Osteocyte (in vitro differentiated cells): Measurements from ENCODE around the gene EHD3. TPM values are rescaled to one million over a fixed set of nuclear protein-coding genes. Genes with fewer than 3 reads are reported as not detected.

Source experiments
- DNase-seq: peaks from one replicate; pipeline ENCODE4 v3.0.0; 2021; ENCODE audit warnings: mixed read lengths; ENCODE audit not compliant: unreplicated experiment; ENCODE audit errors: extremely low spot score
- H3K27ac Mint-ChIP-seq: one replicate; pipeline ENCODE4 v1.8.0; 2021; ENCODE audit warnings: mild to moderate bottlenecking, mixed read lengths; ENCODE audit not compliant: unreplicated experiment
- H3K27me3 Mint-ChIP-seq: one replicate; pipeline ENCODE4 v1.8.0; 2021; ENCODE audit warnings: mixed read lengths; ENCODE audit not compliant: unreplicated experiment
- H3K36me3 Mint-ChIP-seq: one replicate; pipeline ENCODE4 v1.8.0; 2021; ENCODE audit warnings: mixed read lengths; ENCODE audit not compliant: unreplicated experiment
- H3K4me1 Mint-ChIP-seq: one replicate; pipeline ENCODE4 v1.8.0; 2021; ENCODE audit warnings: mixed read lengths; ENCODE audit not compliant: unreplicated experiment
- H3K4me3 Mint-ChIP-seq: one replicate; pipeline ENCODE4 v1.8.0; 2021; ENCODE audit warnings: mild to moderate bottlenecking, moderate library complexity, mixed read lengths; ENCODE audit not compliant: unreplicated experiment
- H3K9me3 Mint-ChIP-seq: one replicate; pipeline ENCODE4 v1.8.0; 2021; ENCODE audit warnings: mixed read lengths; ENCODE audit not compliant: unreplicated experiment
- total RNA-seq: library from RNA; stranded (reverse); gene quantifications from 2 replicates; pipeline ENCODE4 v1.2.1, GENCODE V29; 2021
- TF ChIP-seq, protein P1 (sequence below): fragments of 200-600 bp; sonication (generic); IDR thresholded peaks from 2 replicates; pipeline ENCODE4 v1.5.0; 2021; ENCODE audit warnings: antibody characterized with exemption, mild to moderate bottlenecking, moderate library complexity

EHD3 gene
- total RNA-seq, 1 donor from 2014 or later = 25.9 TPM

DNA sequence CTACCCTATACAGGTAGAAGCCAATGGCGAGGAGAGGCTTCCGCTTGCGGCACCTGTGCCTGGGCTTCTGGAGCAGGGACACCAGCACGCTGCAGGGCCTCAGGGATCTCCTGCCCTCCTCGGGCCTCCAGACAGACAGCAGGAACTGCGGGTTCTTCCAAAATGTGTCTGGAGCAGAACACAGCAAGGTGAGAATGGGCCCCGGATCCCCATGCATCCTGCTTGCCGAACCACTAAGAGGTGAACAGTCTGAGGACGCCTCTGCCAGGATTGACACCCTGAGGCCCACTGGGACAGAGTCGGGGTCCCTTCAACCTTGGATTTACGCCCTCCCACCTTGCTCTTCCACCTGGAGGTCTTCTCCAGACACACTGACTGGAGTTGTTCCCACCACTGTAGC lies 42.0 kb upstream of the EHD3 start:
- Mint-ChIP-seq H3K4me3 (no peak overlapping the region), H3K4me1 (no peaks in the 10 kb centered on the region), H3K27ac (no peak overlapping the region), H3K9me3 (no peaks in the 10 kb centered on the region), H3K36me3 (no peaks in the 10 kb centered on the region), H3K27me3 (peaks cover 22% of the 10 kb centered on the region)
- DNase-seq = peak; percentile 75
- TF ChIP-seq, protein P1, sequence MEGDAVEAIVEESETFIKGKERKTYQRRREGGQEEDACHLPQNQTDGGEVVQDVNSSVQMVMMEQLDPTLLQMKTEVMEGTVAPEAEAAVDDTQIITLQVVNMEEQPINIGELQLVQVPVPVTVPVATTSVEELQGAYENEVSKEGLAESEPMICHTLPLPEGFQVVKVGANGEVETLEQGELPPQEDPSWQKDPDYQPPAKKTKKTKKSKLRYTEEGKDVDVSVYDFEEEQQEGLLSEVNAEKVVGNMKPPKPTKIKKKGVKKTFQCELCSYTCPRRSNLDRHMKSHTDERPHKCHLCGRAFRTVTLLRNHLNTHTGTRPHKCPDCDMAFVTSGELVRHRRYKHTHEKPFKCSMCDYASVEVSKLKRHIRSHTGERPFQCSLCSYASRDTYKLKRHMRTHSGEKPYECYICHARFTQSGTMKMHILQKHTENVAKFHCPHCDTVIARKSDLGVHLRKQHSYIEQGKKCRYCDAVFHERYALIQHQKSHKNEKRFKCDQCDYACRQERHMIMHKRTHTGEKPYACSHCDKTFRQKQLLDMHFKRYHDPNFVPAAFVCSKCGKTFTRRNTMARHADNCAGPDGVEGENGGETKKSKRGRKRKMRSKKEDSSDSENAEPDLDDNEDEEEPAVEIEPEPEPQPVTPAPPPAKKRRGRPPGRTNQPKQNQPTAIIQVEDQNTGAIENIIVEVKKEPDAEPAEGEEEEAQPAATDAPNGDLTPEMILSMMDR = no peak

DNA sequence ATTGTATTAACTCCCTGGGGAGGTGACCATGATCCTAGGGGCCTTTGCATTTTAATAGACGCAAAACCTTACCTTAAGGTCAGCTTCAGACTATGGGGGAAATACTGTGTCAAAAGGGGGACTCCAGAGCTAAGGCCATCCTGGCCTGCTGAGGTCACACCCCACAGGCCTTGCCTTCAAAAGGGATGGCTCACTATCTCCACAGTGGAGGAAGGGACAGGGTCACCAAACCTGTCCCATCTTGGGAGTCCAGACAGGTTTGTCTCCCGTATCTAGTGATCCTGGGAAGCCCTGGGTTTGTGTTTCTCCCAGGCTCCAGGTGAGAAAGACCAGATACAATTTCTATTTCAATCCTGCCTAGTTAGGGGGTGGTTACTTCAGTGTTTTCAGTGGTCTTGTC lies 41.6 kb upstream of the EHD3 start:
- H3K4me3 Mint-ChIP-seq = no peak overlapping the region
- TF ChIP-seq, protein P1 = no peak
- H3K9me3 Mint-ChIP-seq = no peaks in the 10 kb centered on the region
- no peaks in the 10 kb centered on the region for H3K36me3 Mint-ChIP-seq
- peak; percentile 62 for DNase-seq
- H3K27me3 Mint-ChIP-seq = peaks cover 22% of the 10 kb centered on the region
- H3K4me1 Mint-ChIP-seq = no peaks in the 10 kb centered on the region
- H3K27ac Mint-ChIP-seq = no peak overlapping the region

DNA sequence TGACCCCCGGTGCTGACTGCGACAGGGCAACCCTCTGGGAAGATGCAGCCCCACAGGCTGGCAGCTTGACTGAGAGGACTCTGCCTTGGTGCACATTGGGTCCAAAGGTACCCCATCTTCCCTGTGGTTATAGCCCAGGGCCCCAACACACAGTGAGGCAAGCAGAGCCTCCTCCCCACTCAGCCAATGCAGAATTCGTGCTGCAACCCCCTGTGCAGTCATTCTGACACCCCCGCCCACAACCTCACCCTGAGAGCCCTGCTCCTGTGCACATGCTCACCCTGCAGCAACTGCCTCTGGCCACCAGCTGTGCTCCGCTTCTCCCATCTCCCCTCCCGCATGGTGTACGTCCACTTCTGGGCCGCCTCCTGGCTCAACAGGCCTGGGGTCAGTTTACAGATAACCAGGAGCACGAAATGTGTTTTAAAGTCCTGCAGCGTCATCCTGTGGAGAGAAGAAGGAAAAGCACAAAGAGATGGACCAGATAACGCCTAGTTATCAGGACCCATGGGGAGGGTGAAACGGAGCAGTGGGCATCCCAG lies 41.0 kb upstream of the EHD3 start:
- peak; percentile 69 for DNase-seq
- H3K27ac Mint-ChIP-seq = no peak overlapping the region

DNA sequence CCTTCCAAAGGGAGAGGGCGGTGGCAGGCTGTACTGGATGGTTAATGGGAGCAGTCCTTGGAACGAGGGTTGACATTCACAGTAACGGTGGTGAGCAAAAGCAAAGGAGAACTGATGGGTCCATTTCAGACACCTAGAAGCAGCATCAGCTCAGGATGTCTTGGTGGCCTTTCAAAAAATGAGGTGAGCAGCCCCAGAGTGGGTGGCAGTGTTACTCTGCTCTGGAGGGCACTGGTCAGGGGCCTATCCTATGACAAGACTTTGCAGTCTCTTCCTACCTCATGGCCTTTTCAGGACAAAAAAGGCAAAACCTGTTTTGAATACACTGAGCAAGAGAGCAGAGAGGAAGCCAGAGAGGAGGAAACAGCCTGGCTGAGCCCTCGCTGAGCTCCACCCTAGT lies 40.1 kb upstream of the EHD3 start:
- Mint-ChIP-seq H3K4me3 (no peak overlapping the region), H3K27me3 (peaks cover 12% of the 10 kb centered on the region), H3K4me1 (no peaks in the 10 kb centered on the region), H3K36me3 (no peaks in the 10 kb centered on the region), H3K9me3 (peaks cover 2% of the 10 kb centered on the region), H3K27ac (no peak overlapping the region)
- DNase-seq = peak; percentile 46
- TF ChIP-seq, protein P1 = no peak

More for the DNA sequence above, 41.0 kb upstream of the EHD3 start:
- TF ChIP-seq, protein P1 = no peak
- Mint-ChIP-seq H3K4me3 (no peak overlapping the region), H3K9me3 (no peaks in the 10 kb centered on the region), H3K27me3 (peaks cover 17% of the 10 kb centered on the region), H3K4me1 (no peaks in the 10 kb centered on the region), H3K36me3 (no peaks in the 10 kb centered on the region)

DNA sequence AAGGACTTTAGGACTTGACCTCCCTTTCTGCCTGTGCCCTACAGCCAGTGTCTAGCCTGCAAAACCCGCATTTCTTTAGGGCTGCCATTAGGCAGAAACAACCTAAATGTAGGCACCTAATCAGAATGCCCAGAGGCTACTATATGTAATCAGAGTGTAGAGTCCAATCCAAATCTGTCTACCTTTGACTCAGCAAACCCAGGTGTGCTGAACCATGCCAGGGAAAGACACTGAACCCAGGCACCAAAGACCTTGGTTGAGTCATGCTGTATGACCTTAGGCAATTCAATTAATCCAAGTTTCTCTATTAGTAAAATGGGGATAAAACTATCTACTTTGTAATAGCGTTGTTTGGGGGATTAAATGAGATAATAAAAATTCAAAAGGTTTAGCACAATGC lies 37.3 kb upstream of the EHD3 start:
- Mint-ChIP-seq H3K9me3 (peaks cover 4% of the 10 kb centered on the region), H3K36me3 (no peaks in the 10 kb centered on the region), H3K27ac (no peak overlapping the region)

More for the DNA sequence above, 37.3 kb upstream of the EHD3 start:
- Mint-ChIP-seq H3K4me1 (no peaks in the 10 kb centered on the region), H3K27me3 (peaks cover 7% of the 10 kb centered on the region), H3K4me3 (no peak overlapping the region)
- TF ChIP-seq, protein P1 = no peak
- DNase-seq = peak; percentile 27
